HG02970 (cell line): ENCODE data around the gene ZZZ3.
"Not testable (repeated sequence)": the region's sequence is repeated elsewhere in the genome, so short reads cannot be mapped to it uniquely, and the experiment has no call there.

Experiments used
- ATAC-seq: cut with Tn5 transposase; IDR thresholded peaks from one replicate; pipeline ENCODE4 v1.9.1; 2021; ENCODE audit warnings: mild to moderate bottlenecking, moderate library complexity, moderate number of reproducible peaks; ENCODE audit not compliant: unreplicated experiment, low FRiP score

ZZZ3 gene

DNA sequence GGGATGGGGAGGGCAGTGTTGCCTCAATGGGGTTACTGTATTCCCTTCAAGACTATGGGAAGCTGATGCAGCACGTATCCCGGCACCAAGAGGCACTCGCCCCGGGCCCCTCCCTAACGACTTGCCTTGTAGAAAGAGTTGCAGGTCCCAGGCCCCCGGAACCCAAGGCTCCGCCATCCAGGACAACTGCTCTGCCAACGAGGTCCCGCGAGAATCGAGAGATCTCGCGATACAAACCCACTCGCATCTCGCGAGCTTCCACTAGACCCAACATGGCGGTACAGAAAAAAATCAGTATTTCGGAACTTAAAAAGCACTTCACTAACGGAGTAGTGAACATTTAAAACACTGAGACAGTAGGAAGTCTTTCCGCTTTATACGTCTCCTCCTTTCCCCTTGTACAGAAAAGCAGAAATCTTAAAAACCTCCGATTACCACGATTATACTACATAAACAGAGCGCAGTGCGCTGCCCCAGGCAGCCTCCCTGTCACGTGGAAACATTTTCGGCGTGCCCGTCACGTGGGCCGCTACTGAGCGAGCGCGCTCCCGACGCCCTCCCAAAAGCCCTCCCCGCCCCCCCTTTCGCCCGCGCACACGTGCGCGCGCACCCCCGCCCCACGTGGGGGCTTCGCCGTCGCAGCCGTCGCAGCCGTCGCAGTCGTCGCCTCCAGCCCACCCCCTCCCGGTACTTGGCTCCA is at the start of gene ZZZ3:
Gene ZZZ3 (minus strand): TSS at position 199 of the 700 bp plus-strand sequence. CDS start 49,304 bp downstream, outside the sequence.
- peak; percentile 70 for ATAC-seq

DNA sequence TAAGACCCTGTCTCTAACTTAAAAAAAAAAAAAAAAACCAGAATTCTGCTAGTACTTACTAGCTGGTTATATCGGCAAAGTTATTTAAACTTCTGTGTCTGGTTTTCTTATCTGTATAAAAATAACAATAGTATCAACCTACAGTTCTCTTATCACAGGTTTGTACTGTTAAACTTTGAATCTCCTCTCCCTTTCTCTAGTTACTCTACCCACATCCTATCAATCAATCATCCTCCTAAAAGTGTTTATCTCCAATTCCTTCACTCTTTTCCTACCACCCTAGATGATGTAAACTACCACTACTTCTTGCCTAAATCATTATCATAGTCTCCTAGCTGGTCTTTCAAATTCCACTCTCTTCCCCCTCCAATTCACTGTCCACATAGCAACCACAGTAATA is 49.6 kb upstream of the ZZZ3 start:
- ATAC-seq = no peak

DNA sequence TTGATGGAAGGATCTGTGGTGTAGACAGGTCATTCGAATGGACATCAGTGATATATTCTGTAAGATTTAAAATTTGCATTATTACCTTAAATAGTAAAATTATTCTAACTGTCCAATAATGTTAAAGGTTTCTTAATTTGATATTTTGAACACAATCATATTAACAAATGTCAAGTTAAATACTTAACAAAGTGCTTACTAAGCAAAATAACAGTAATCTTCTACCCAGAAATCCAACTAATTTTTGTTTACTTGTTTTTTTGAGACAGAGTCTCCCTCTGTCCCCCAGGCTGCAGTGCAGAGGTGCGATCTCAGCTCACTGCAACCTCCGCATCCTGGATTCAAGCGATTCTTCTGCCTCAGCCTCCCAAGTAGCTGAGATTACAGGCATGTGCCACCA is 43.2 kb upstream of the ZZZ3 start:
- no peak for ATAC-seq

DNA sequence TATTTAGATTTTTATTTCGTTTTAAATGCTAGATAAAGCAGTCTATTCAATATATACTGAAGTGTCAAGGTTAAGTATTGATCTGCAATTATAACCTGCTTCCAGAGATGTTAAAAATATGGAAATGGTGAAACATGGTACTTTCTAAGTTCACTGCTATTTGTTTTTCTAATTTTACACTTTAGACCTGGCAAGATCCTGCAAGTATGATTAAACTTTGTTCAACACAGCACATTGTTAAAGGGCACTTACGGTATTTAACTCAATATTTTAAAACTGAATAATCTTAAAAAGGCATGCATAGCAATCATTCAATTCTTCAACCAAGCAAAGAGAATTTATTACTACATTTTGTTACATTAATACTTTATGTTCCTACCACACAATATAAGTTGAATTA is 35.7 kb upstream of the ZZZ3 start:
- no peak for ATAC-seq

DNA sequence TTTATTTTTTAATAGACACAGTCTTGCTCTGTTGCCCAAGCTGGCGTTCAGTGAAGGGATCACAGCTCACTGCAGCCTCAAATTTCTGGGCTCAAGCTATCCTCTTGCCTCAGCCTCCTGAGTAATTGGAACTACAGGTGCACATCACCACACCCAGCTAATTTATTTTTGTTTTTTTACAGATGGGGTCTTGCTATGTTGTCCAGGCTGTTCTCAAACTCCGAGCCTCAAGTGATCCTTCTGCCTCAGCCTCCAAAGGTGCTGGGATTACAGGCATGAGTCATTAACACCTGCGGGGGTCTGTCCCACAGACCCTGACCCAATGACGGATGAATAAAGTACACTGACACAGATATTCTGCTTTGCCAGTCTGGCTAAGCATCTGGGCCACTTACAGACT is 33.6 kb upstream of the ZZZ3 start:
- no peak for ATAC-seq

DNA sequence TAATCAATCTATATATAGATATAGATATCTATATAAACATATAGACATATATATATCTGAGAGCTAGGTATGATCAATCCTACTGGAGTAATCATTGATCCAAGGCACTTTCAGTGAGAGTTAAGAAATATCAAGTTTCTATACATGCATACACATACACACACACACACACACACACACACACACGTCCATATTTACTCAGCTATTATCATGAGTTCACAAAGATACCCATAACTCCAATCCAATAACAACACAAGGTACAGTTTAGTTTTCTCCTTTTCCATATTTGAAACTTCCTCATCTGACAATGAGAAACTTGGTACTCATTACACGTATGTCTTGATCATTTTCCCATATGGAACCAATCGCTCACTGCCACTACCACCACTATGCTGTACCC is 27.3 kb upstream of the ZZZ3 start:
- no peak for ATAC-seq

DNA sequence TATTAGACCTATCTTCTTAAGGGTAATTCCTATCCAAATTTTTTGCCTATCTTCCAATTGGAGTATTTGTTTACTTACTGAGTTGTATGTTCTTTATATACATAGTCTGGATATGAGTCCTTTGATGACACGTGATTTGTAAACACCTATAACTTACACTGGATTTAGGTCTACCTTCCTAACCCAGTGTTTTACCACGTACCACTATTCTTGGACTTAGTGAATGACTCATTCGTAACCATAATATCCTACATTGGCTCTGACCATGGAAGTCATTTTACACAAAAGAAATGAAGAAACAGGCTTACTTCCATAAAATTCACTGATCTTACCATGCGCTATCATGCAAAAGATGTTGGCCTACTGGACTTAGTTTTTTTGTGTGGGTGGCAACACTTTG is 23.9 kb upstream of the ZZZ3 start:
- ATAC-seq = no peak

DNA sequence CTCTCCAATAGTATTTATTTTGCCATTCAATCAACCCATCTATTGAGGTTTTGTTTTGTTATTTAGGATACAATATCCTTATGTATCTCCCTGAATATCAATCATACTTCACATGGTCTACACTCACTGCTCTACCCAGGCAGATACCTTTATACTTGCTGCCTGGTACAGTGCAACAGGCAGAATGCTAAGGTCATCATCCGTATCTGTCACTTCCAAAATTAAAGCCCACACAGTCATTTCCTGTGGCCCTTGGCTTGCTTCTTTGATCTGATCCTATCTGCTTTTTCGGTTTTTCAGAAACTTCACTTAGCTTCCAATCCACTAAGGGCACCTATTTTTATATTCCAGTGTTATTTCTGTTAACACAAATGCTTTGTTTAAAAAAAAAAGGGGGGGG is 22.3 kb upstream of the ZZZ3 start:
- ATAC-seq = no peak

DNA sequence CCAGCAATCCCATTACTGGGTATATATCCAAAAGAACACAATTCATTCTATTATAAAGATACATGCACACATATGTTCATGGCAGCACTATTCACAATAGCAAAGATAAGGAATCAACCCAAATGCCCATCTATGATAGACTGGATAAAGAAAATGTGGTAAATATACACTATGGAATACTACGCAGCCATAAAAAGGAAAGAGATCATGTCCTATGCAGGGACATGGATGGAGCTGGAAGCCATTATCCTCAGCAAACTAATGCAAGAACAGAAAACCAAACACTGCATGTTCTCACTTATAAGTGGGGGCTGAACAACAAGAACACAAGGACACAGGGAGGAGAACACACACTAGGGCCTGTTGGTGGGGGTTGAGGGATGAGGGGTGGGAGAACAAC is 17.2 kb upstream of the ZZZ3 start:
- not testable (repeated sequence) for ATAC-seq

DNA sequence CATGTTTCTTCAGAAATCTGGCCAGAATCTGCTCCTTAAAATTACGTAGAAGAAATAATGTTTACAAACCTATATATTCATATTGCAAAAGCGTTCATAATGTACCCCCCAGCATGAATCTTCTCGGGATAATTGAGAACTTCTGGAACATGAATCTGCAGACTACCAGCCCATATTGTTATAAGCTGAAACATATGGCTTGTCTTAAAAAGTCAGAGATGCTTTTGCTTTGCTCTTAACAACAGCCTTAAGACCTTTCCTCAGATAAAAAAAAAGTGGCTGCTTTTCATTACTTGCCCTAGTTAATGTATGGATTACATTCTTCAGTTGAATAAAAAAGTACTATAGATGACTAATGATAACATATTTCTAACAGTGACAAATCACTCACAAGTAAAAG is 15.0 kb upstream of the ZZZ3 start:
- ATAC-seq = no peak

DNA sequence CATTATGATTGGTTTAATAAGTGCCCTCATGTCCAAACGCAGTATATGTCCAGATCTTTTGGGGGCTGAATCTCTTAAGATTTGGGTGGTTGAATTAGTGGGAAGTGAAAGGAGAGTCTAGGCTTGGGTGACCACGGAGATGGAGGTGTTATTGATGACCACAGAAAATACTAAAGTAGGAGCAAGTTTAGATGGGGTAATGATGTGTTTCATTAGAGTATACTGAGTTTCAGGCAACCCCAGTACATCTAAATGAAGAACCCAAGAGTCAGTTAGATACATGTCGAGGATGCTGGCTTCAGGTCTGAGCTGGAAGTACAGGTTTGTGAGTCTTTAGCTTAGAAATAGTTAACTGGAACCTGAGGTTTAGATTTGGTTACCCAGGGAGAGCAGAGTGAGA is 6.5 kb upstream of the ZZZ3 start:
- ATAC-seq = no peak

DNA sequence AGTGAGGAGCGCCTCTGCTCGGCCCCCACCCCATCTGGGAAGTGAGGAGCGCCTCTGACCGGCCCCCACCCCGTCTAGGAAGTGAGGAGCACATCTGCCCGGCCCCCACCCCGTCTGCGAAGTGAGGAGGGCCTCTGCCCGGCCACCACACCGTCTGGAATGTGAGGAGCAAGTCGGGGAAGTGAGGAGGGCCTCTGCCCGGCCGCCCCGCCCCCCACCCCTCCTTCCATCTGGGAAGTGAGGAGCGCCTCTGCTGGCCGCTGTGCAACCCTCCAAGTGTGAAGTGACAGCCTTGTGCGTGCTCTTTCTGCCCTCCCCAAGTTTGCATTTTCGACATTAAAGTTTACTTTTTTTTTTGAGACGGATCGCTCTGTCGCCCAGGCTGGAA is 5.1 kb upstream of the ZZZ3 start:
- ATAC-seq = no peak

DNA sequence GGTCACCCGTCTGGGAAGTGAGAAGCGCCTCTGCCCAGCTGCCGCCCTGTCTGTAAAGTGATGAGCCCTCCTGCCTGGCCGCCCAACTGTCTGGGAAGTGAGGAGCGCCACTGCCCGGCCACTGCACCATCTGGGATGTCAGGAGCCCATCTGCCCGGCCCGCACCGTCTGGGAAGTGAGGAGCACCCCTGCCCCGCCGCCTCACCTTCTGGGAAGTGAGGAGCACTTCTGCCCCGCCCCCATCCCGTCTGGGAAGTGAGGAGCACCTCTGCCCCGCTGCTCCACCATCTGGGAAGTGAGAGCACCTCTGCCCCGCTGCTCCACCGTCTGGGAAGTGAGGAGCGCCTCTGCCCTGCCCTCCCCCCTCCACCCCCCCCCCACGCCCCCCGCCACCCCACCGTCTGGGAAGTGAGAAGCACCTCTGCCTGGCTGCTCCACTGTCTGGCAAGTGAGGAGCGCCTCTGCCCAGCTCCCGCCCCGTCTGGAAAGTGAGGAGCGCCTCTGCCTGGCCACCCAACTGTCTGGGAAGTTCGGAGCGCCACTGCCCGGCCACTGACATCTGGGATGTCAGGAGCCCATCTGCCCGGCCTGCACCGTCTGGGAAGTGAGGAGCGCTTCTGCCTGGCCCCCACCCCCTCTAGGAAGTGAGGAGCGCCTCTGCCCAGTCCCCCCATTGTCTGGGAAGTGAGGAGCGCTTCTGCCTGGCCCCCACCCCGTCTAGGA is 4.5 kb upstream of the ZZZ3 start:
- no peak for ATAC-seq

DNA sequence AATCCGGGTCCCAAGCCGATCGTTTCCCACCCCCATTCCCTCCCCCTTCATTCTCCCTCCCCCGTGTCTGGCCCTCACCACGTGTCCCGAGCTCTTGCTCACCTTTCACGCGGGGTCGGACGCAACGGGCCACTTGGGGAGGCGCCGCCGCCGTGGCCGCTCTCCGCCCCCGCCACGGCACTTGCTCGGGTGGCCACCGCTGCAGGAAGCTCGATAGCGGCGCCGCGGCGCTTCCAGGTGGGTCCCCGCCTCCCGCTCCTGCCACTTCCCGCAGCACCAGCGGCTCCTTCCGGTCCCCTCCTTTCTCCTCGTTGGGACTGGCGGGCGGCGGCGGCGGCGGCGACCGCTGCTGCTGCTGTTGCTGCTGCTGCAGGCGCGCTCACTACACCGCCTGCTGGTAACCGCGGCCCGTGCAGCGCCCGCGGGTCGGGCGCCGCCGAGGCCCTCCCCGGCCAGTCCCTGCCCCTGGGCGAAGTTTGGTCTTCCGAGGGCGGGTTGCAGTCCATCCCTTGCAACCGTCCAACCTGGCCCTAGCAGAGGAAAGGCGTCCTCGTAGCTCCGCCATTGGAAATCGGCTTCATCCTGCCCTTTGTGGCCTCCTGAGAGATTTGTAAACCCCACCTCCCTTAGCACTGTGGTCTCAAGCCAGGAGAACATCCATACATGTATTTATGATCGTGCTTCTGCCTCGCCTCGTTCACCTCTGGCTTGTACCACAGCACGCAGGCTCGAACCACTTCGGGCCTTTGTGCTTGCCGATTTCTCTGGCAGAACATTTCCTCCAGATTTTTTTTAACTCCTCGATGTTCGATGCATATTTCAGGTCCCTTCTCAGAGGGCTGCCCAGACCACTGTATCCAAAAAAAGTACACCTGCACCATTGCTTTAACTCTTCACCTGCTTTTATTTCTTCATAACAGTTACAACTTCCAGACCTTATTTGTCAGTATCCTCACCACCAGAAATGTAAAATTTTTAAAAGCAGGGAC is 996 bp upstream of the ZZZ3 start:
- peak; percentile 77 for ATAC-seq

DNA sequence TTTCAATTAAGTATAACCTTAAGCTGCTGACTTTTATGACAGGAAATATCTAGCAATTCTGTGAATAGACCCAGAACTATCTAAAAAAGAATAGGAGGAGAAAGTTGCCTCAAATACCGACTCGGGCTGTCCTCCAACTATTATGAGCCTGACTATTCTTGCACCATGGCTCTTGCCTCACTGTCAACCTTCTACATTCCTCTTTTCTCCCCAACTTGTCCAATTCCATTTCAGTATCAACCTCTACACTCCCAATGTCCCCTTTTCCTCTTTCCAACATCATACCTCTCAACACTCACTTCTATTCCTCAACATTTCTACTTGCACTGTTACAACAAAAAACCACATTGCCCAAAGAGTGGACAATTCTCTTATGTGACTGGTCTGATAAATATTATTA is 2.3 kb downstream of the ZZZ3 start:
- ATAC-seq = no peak

DNA sequence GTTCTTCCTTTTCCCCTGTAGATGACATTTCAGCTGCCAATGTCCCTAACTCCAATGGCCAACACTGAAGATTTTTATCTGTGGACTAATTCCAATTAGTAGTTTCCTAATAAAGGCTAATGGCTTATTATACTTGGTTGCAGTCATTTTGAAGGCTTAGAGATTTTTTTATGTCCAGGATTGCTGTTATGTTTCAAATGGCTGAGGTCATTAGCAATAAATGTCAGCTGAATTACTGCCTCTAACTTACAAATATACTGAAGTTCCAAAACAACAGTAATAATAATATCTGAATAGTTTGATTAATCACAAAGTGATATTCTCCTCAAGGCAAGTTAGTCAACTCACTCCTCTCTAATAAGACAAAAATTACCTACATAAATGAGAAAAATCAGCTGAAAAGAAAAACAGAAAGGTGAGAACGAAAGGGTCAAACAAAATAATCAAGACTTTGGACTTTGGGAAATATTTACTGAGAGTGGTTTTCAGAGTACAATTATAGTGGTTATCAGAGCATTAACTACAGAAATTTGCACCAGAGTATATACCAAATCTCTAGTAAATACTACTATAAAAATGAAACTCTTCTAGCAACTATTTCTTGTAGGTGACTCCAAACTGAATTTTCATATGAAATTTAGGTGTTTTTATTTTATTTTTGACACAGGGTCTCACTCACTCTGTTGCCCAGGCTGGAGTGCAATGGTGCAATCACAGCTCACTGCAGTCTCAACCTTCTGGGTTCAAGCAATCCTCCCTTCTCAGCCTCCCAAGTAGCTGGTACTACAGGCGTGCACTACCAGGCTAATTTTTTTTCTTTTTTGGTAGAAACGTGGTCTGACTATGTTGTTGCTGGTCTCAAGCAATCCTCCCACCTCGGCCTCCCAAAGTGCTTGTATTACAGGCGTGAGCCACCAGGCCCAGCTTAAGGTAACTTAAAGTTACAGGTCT is 3.5 kb downstream of the ZZZ3 start:
- no peak for ATAC-seq

DNA sequence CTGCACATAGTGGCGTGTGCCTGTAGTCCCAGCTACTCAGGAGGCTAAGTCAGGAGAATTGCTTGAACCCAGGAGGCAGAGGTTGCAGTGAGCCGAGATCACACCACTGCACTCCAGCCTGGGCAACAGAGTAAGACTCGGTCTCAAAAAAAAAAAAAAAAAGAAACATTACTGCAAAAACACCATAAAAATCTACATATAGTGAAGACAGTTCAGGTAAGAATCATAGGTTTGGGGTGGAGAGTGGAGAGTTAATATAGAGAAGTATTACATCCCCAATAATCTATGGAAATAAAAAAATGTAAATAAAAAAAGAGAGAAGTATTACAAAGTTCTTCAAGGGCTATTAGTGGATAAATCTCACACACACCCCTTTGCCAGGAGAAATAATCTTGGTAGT is 7.7 kb downstream of the ZZZ3 start:
- not testable (repeated sequence) for ATAC-seq

DNA sequence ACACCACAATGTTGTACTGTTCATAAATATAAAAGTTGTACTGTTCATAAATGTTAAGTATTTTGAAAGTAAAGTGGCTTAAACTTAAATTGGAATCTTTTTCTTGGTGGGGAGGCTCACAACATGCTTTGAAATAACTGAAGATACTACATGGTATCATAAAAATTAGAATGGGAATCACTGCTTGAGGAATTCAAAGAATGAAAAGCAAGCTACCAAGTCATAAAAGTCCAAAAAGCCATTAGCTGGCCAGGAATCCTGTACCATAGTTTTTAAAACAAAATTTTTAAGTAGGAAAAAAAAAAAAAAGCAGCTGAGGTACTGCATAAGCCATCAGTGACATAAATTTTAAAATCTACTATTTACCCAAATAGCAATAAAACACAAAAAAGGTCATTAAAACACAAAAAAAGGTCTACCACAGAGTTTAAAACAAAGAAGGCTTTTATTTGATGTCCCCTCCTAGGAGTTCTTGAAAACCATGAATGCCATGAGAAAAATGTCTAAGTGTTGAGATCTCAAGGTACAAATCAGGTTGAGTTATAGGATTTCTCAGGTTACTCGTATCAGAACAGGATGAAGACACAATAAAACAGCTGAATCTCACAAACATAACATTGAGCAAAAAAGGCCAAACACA is 8.6 kb downstream of the ZZZ3 start:
- ATAC-seq = no peak

DNA sequence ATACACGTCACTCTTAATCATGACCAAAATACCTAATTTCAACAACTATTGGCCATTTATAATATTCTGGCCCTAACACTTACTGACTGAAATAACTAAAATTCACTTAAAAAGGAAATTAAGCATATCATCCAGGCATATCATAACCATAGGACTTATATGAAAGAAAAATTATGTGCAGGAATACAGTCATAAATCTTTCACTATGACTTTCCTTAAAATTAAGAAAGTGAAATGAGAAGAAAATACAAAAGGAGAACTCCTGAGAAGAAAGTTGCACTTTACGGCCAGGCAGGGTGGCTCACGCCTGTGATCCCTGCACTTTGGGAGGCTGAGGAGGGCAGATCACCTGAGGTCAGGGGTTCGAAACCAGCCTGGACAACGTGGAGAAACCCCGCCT is 9.4 kb downstream of the ZZZ3 start:
- ATAC-seq = no peak

DNA sequence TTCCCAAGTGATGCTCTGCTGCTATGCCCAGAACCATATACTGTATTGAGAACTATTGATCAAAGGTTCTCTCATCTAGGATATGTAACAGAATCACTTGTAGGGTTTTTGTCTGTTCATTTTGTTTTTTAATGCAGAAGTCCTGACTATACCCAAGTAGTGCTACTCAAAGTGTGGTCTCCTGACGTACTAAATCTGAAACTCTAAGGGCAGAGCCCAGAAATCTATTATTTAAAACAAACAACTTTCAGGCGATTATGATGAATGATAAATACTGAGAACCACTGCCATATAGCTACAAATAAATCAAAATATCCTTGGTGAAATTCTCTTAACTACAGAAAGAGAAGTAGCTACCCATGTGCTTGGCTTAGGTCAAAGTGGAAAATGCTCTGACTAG is 10.1 kb downstream of the ZZZ3 start:
- no peak for ATAC-seq
